GM19193 (cell line): ENCODE results near the gene TCP11L1.

Experiments
- POLR2A ChIP-seq: IDR thresholded peaks from 4 replicates; pipeline ENCODE4 v1.6.1; 2011; ENCODE audit not compliant: insufficient read depth, insufficient read length; ENCODE audit errors: extremely low read depth

Gene TCP11L1

DNA sequence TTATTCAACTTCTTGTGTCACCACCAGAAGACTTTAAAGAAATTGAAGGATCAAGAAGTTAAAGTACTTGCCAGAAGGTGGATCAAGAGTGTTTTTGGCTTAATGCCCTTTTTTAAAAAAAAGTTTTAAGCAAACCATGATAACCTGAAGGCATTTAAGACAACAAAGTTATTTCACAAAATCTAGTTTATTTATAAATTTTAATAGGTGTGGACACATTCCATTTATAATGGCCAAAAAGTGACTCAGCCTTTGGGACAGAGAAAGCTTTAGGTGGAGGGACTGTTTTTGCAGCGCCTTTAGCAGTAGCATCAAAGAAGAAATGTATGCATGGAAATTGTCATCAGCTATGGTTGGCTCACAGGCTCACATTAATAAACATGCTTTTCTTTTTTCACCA is 17.9 kb downstream of the TCP11L1 start:
- TF ChIP-seq POLR2A, result no peak

DNA sequence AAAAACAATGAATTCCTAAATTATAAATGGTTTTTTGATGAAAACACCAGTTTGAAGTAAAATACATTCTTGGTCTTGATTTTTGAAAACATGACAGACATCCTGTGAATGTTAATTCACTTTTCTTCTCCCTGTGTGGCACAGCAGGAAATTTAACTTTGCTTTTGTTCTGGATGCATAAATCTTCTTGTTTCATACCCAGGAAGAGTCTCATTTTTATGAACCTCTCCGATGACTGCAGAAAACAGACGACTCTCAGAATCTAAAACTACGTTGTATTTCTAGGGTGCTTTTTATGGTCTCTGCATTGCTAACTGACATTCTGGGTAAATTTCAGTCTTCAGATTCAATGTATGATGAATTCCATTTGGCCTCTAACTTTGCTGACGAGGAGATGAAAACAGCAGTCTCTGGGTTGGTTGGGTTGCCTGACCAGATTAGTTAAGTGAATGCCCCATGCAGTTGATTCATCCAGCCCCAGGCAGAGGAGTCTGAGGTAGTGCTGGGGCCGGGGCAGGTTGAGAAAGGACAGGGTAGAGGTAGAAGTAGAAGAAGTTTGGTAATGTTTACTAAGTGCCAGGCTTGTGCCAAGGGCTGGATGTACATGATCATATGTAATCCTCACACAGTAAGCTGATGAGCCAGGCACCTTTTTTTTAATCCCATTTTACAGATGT is 20.1 kb downstream of the TCP11L1 start:
- TF ChIP-seq POLR2A, result no peak

DNA sequence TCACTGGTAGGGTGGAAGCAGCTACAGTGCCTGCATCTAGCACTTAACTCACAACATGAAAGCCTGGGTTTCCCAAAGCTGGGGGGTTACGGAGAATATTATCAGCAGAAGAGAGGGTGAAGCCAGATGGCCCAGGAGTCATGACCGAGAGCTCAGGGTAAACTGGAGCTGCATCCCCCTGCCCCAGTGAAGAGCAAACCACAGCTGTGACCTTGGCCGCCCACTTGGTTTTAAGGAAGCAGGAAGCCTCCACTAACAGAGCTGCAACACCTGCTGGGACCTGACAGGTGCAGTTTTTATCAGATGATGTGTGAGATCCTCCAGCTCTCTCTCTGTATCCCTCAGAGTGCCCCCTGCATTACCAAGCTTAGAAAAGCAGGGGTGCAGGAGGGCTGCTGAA is 20.9 kb downstream of the TCP11L1 start:
- TF ChIP-seq POLR2A, result no peak

DNA sequence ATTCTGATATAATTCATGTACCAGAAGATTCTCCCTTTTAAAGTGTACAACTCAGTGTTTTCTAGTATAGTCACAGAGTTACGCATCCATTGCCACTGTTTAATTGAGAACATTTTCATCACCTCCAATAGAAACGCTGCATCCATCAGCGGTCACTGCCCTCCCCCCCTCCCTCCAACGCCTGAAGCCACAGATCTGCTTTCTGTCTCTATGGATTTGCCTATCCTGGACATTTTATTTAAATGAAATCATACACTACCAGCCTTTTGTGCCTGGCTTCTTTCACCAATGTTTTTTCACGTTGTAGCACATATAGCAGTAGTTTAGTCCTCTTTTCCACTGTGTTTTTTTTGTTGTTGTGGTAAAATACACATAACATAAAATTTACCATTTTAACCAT is 22.8 kb downstream of the TCP11L1 start:
- no peak for TF ChIP-seq POLR2A

DNA sequence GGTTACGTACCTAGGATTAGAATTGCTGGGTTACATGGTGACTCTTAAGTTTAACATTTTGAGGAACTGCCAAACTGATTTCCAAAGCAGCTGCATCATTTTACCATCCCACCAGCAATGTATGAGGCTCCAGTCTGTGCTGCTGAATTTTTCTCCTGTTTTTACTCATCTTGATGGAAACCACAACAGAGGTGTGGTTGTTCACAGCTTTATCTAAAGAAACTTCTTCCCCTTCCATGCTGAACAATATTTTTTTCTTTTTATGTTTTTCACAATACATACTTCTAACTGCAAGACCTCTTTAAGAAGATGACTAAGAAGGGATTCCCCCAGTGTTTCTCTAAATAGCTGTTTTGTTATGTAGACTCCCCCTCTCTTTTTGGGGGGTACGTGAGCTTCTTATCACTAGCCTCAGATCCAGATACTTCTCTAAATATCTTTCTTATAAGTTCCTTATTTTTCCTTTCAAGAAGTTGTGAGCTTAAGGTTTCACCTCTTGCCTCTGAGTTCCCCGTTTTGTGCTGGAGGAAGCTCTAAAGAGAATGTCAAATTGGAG is 24.0 kb downstream of the TCP11L1 start:
- TF ChIP-seq POLR2A, result no peak

DNA sequence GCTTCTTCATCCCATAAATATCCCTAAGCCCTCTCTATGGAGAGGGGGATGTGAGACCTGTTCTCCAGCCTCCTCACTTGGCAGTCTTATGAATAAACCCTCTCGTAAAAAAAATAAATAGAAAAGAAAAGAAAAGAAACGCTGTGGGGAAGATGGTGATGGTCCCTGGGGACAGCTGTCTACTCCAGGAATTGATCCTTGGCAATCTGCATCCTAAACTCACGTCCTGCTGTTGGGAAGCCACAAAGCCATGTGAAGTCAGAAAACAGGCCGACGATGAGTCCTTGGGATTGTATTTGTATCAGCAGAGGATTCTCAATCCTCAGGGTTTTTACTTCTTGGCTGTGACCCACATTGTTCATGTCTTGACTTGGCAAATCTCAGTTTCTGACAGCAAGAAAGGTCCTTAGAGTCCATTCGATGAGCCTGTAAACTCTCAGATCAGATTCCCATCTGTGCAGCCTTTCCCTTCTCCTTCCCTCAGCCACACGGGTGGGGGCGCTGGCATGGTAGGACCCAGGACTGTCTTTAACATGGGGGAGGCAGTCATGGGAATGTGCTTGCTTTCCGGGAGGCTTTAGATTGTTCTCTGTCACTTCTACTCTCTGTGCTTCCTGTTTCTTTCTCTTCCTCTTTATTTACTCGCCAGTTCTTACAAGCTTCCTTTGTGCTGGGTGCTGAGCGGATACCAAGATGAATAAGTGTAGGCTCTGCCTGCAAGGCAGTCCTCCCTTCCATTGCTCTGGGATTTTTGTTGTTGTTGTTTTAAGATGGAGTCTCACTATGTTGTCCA is 24.9 kb downstream of the TCP11L1 start:
- no peak for TF ChIP-seq POLR2A

DNA sequence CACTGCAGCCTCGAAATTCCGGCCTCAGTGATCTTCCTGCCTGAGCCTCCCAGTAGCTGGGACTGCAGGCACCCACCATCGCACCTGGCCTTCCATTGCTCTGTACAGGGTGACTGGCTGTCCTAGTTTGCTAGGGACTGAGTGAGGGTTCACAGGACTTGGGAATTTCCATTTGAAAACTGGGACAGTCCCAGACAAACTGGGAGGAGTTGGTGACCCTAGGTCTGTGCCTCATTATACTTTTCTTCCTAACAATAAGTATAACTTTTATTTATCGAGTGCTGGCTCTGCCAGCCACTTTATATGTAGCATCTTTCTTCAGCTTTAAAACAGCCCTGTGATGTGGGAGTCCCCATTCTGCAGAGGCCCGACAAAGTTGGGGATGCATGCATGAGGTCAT is 25.5 kb downstream of the TCP11L1 start:
- TF ChIP-seq POLR2A, result no peak

DNA sequence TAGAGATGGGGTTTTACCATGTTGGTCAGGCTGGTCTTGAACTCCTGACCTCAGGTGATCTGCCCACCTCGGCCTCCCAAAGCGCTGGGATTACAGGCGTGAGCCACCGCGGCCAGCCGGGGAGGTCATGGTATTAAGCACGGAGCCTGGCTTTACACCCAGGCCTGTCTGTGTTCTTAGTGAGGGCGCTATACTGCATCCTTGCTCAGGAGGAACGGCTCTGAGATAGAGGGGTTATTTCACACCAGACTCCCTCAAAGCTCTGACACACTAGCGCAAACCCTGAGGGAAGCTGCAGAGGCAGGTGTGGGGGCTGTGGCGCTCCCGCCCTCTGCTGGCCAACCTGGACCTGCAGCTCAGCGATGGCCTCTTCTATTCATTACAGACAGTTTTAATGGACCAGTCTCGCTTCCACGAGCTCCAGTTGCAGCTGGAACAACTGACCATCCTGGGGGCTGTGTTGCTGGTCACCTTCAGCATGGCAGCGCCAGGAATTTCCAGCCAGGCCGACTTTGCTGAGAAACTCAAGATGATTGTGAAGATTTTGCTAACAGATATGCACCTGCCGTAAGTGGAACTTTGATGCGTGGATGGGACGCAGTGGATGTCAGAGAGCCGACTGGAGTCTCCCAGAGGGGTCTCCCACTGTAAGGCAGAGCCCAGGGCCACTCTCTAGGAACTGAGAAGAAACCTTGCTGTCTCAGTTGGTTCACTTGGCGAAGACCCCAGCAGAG is 26.2 kb downstream of the TCP11L1 start:
- no peak for TF ChIP-seq POLR2A

DNA sequence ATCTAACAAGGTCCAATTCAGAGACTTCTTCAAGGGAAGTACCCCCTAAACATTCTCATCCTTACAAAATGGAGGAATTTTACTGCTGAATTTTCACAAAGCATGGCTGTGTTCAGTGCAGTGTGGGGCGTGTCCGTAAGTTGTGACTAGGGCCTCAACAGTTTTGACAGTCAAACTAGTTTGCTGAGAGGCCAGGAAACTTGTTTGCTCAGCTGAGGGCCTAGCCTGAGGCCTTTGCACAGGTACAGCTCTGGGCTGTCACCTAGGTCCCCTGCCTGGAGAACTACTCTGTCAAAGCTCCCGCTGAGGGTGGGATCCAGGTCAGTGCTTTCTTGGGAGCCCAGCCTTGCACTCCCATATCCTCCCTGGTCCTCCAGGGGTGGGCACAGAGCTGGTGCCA is 27.9 kb downstream of the TCP11L1 start:
- TF ChIP-seq POLR2A, result no peak

DNA sequence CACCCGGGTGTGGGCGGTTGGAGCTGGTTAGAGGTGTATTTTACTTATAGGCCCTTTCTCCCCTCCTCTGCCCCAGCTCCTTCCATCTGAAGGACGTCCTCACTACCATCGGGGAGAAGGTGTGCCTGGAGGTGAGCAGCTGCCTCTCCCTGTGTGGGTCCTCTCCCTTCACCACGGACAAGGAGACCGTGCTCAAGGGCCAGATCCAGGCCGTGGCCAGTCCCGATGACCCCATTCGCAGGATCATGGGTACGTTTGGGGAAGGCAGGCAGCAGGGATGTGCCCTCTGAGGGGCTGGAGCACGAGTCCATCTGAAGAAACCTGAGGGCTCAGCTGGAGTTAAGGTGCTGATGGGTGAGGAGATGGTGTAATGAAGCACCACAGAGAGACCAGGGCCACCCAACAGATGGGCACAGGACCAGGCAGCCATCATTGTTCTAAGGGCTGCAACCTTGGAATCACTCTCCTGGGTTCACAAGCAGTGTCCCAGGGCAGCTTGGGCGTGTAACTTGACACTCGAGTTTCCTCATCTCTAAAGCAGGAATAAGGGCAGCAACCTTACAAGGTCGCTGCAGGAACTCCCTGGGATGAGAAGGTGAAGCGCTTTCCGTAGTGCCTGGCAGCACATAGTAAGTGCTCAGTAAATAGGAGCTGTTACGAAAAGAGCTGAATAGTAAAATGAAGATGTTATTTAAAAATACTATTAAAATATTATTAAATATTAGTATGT is 29.4 kb downstream of the TCP11L1 start:
- TF ChIP-seq POLR2A, result no peak

DNA sequence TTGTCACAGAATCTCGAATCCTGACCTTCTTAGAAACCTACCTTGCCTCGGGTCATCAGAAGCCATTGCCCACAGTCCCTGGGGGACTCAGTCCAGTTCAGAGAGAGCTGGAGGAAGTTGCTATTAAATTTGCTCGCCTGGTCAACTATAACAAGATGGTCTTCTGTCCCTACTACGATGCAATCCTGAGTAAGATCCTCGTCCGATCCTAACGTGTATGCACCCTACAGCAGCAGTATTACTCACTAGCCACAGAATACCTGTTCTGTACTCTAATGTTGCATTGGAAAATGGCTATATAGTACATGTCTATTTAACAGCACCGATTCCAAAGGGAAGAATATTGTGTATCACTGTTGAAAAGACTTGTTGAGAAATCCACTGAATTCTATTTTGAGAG is 33.1 kb downstream of the TCP11L1 start:
- TF ChIP-seq POLR2A, result no peak

DNA sequence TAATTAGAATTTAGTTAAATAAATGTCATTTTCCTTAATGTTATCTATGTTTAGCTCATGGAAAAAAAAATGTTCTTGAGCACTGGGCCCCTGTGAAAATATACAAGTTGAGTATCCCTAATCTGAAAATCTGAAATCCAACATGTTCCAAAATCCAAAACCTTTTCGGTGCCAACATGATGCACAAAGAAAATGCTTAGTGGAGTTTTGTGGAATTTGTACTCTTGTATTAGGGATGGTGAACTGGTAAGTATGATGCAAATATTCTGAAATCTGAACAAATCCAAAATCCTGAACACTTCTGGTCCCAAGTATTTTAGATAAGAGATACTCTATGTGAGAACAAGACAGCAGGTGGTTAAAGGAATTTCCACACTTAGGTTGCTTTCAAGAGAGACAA is 44.5 kb downstream of the TCP11L1 start:
- TF ChIP-seq POLR2A, result no peak

DNA sequence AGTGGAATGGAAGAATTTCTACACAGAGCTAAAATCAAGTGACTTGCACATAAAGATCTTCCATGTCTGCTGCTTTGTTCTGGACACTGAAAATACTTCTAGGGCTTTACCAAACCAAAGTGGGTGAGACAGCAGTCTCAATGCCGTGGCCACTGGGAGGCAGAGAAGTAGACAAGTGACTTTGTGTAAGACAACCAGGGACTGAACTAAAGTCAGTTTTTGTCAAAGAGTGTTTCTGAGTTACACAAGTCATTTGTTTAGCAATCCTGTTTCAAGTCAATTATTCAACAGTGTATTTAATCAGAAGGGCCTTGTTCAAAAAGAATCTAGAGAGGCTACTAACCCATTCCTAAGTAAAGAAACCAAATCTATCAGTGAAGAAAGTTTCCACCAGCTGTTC is 46.6 kb downstream of the TCP11L1 start:
- TF ChIP-seq POLR2A, result no peak

DNA sequence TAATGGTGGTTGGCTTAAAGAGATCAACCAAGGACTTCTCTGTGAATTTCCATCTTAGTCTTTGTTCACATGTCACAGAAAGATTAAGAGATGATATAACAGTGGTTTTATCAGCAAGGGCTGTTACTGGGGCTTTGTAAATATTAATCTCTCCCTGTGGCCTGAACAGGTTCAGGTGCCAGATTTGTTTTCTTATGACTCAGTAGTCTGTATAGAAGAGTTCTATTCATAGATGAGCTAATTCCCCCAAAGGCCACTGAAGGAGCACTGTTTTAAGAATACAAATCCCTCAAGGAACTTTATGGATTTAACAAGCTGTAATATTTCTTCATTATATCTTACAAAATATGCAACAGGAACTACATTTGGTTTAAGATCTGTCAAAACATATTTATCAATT is 50.4 kb downstream of the TCP11L1 start:
- TF ChIP-seq POLR2A, result no peak

DNA sequence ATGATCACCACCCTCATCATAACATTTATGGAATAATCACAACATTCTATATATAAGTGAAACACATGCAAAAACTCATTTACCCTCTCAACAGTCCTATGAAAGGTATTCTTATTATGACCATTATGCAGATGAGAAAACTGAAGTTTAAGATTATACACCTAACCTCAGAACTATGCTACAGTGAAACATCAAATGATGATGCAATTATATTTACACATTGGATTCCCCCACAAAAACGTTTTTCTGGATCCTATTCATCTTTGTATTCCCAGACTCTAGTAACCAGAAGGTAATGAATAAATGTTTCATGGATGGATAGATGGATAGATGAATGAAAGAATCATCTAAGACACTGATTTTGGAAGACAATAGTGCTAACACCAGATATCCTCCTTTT is 54.8 kb downstream of the TCP11L1 start:
- no peak for TF ChIP-seq POLR2A
